Aortic smooth muscle cell (primary cell): ENCODE measurements around the gene PLPP1. TPM values are rescaled to one million over a fixed set of nuclear protein-coding genes. Genes with fewer than 3 reads are reported as not detected.

Source experiments
- total RNA-seq: library from RNA; depleted of rRNA; stranded (reverse); fragments of >200 nt; gene quantifications from 2 replicates; pipeline ENCODE4 v1.2.3, GENCODE V29; 2014

Gene PLPP1
- 65.2 and 79.5 TPM in 2 replicates for total RNA-seq

DNA sequence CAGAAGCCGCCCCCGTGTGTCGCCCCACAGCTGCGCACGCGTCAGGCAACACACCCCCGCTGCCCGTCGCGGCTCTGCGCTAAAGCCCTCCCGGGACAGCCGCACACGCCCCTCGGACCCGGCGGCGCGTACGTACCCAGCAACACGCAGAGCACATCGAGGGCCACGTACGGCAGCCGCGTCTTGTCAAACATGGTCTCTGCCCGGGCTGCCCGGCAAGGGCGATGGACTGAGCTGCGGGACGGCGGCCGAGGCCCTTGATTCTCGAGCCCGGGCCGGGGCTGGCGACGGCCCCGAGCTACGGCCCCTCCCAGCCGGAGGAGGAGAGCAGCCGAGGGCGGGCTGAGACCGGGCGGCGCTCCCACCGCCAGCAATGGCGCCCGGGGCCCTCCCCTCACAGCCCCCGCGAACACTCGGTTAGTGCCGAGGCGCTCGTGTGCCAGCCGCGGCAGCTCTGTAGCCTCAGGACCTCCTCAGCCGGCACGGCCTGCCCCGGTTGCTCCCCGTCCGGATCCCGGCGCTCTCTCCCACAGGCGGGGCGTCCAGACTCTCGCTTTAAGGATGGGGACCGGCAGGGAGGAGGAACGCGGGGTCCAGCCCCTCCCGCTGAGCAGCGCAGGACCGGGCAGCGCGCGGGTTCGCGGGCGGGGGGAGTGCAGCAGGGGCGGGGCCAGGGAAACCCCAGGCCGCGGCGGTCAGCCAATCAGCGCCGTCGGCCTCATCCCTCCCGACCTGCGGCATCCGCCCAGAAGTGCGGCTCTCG lies at the start of gene PLPP1:
PLPP1 (minus strand) TSS at position 529 of the 763 bp plus-strand sequence; CDS start at position 194, 335 bp downstream.

Other genes starting within 250 kb of the PLPP1 start
- gene DHX29, start 227.3 kb downstream of the PLPP1 start, total RNA-seq: 44.5 and 46.5 TPM in 2 replicates
- gene MTREX, start 227.0 kb downstream of the PLPP1 start, total RNA-seq: 110 and 112 TPM in 2 replicates
- 23.5 and 24.7 TPM in 2 replicates for gene SLC38A9, start 177.4 kb upstream of the PLPP1 start, total RNA-seq
- gene DDX4, start 203.1 kb upstream of the PLPP1 start, total RNA-seq: not detected in 2 replicates